Measurements from ENCODE around the gene NEGR1. TPM values are rescaled to one million over a fixed set of nuclear protein-coding genes. Genes with fewer than 3 reads are reported as not detected.

NEGR1 gene
- total RNA-seq, 4 donors from 2014 or later: 14.5 to 50.8 (median 29.1) TPM

GRCh38 chr1:71390518-71390917 lies 891.8 kb downstream of the NEGR1 start:
- TF ChIP-seq, protein P1, sequence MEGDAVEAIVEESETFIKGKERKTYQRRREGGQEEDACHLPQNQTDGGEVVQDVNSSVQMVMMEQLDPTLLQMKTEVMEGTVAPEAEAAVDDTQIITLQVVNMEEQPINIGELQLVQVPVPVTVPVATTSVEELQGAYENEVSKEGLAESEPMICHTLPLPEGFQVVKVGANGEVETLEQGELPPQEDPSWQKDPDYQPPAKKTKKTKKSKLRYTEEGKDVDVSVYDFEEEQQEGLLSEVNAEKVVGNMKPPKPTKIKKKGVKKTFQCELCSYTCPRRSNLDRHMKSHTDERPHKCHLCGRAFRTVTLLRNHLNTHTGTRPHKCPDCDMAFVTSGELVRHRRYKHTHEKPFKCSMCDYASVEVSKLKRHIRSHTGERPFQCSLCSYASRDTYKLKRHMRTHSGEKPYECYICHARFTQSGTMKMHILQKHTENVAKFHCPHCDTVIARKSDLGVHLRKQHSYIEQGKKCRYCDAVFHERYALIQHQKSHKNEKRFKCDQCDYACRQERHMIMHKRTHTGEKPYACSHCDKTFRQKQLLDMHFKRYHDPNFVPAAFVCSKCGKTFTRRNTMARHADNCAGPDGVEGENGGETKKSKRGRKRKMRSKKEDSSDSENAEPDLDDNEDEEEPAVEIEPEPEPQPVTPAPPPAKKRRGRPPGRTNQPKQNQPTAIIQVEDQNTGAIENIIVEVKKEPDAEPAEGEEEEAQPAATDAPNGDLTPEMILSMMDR (IDR thresholded peaks at IDR 0.05): no peak
- DNase-seq (ENCODE audit: low spot score) (no peak), ATAC-seq (ENCODE audit: low FRiP score) (no peak)

GRCh38 chr1:71377886-71378285 lies 904.5 kb downstream of the NEGR1 start:
- ATAC-seq (ENCODE audit: low FRiP score) (no peak), DNase-seq (ENCODE audit: low spot score) (no peak)
- TF ChIP-seq, protein P1 (IDR thresholded peaks at IDR 0.05): no peak

GRCh38 chr1:71372496-71372895 lies 909.8 kb downstream of the NEGR1 start:
- ATAC-seq (ENCODE audit: low FRiP score) (no peak), DNase-seq (ENCODE audit: low spot score) (no peak)
- TF ChIP-seq, protein P1 (IDR thresholded peaks at IDR 0.05): no peak

DNA sequence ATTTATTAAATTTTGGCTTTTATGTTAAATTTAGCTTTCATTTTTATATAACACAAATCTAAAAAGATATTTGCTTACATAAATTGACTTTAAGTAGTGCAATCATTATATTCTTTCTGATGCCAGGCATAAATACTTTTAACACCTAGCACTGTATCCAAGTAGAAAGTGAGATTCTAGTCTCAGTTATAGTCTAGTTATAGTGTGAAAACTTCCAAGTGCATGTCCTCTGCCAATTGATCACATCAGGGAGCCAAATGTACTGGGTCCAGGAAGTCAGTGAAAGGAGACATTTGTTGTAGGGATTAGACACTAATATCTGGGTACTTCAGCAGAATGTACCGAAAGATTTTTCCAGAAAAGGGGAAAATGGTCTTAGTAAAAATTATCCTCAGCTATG lies 910.8 kb downstream of the NEGR1 start:
- ATAC-seq (ENCODE audit: low FRiP score) (no peak), DNase-seq (ENCODE audit: low spot score) (no peak)
- TF ChIP-seq, protein P1 (IDR thresholded peaks at IDR 0.05): no peak

DNA sequence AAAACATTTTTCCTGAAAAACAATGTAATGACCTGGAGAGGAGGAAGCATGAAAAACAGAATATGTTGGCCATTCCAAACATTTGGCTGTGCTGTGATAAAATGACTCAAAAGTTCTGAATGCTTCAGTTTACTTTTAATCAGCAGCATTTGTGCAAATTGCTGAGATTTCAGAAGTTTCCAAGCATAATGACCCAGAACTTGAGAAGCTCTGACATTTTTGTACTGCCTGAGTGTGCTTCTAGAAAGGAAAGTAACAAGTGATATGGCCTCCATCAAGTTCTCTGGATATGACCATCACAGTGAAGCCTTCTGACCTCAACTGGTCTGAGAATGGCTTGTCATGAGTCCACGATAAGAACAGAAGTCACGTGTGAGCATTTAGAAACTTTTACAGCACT lies 918.1 kb downstream of the NEGR1 start:
- DNase-seq (ENCODE audit: low spot score) (no peak), ATAC-seq (ENCODE audit: low FRiP score) (no peak)
- TF ChIP-seq, protein P1 (IDR thresholded peaks at IDR 0.05): no peak

DNA sequence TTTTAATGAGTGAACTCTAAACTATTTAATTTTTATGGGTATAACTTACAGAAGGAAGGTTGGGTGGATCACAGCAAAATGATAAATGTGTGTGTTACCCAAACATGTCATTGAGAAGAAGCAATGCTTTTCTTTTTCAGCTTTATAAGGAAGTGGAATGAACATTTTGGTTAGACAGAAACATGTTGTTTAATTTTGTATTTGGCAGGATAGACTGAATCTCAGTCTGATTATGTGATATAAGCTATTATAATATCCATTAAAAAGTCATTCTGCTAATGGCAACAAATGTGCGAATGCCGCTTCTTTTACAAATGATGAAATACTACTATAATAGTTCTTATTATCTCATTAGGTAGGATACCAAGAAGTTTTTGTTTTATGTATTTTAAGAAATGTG lies 919.6 kb downstream of the NEGR1 start:
- TF ChIP-seq, protein P1 (IDR thresholded peaks at IDR 0.05): no peak
- ATAC-seq (ENCODE audit: low FRiP score) (no peak), DNase-seq (ENCODE audit: low spot score) (no peak)

DNA sequence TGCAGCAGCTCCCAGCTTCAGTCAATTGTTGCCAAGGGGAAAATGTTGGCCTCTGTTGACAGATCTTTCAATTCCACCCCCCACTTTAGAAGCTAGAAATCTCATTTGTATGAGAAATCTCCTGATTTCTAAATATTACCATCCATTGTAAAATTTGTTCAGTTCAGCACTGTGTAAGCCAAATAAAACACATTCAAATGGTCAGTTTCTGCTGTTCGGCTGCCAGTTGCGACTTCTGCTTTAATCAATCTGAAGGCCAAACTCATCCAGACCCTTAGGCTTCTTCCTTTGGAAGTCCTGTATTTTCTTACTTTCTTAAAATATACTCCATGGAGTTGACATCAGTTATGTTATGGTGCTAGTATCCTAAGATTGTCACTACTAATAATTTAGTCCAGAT lies 920.3 kb downstream of the NEGR1 start:
- ATAC-seq (ENCODE audit: low FRiP score) (no peak), DNase-seq (ENCODE audit: low spot score) (no peak)
- TF ChIP-seq, protein P1 (IDR thresholded peaks at IDR 0.05): no peak
